Smooth muscle cell (in vitro differentiated cells): ENCODE data around the gene MAN1C1. TPM values are rescaled to one million over a fixed set of nuclear protein-coding genes. Genes with fewer than 3 reads are reported as not detected.

Experiments
- DNase-seq: peaks from one replicate; lab custom pipeline; 2025; ENCODE audit not compliant: unreplicated experiment; lab: John Stamatoyannopoulos, UW
- H2AFZ ChIP-seq: fragments of 200-600 bp; sonication (generic); 2 replicates; pipeline ENCODE4 v1.6.0; 2016; ENCODE audit warnings: antibody characterized with exemption, low read depth, mild to moderate bottlenecking
- H3F3A ChIP-seq: fragments of 200-600 bp; sonication (generic); 2 replicates; pipeline ENCODE4 v1.6.0; 2017; ENCODE audit warnings: antibody characterized with exemption, low read depth
- H3K27ac ChIP-seq: fragments of 200-600 bp; sonication (generic); 2 replicates; pipeline ENCODE4 v1.5.1; 2016; ENCODE audit warnings: low read depth, mild to moderate bottlenecking
- H3K27me3 ChIP-seq: fragments of 200-600 bp; sonication (generic); 2 replicates; pipeline ENCODE4 v1.6.1; 2016; ENCODE audit warnings: low read depth, mild to moderate bottlenecking
- H3K36me3 ChIP-seq: fragments of 200-600 bp; sonication (generic); 2 replicates; pipeline ENCODE4 v1.5.1; 2016; ENCODE audit warnings: low read depth
- H3K4me1 ChIP-seq: fragments of 200-600 bp; sonication (generic); 2 replicates; pipeline ENCODE4 v1.5.1; 2016; ENCODE audit warnings: low read depth
- H3K4me2 ChIP-seq: fragments of 200-600 bp; sonication (generic); 2 replicates; pipeline ENCODE4 v1.6.0; 2016; ENCODE audit warnings: mild to moderate bottlenecking
- H3K4me3 ChIP-seq: fragments of 200-600 bp; sonication (generic); 2 replicates; pipeline ENCODE4 v1.5.1; 2016; ENCODE audit warnings: mild to moderate bottlenecking
- H3K79me2 ChIP-seq: fragments of 200-600 bp; sonication (generic); 2 replicates; pipeline ENCODE4 v1.6.0; 2016; ENCODE audit warnings: low read depth, mild to moderate bottlenecking
- H3K9ac ChIP-seq: fragments of 200-600 bp; sonication (generic); 2 replicates; pipeline ENCODE4 v1.6.0; 2016; ENCODE audit warnings: low read depth
- H3K9me3 ChIP-seq: fragments of 200-600 bp; sonication (generic); replicated peaks from 2 replicates; pipeline ENCODE4 v1.5.1; 2016; ENCODE audit warnings: low read depth
- H4K20me1 ChIP-seq: fragments of 200-600 bp; sonication (generic); 2 replicates; pipeline ENCODE4 v1.6.0; 2016; ENCODE audit warnings: low read depth
- WGBS: methylation state at CpG from one replicate; pipeline ENCODE4 v1.1.7; 2016; ENCODE audit warnings: low lambda C conversion rate; 5-methylcytosine and 5-hydroxymethylcytosine counted together
- polyA plus RNA-seq: library from polyadenylated mRNA; unstranded; fragments of >200 nt; fragmentation: Nextera tagmentation; extraction: Ambion mirVana; gene quantifications from 2 replicates; pipeline ENCODE4 v1.2.1, GENCODE V29; 2016
- total RNA-seq: library from RNA; depleted of rRNA; stranded (reverse); fragments of >200 nt; gene quantifications from 2 replicates; pipeline ENCODE4 v1.2.3, GENCODE V29; 2014
- TF ChIP-seq, protein P1 (sequence below): fragments of 200-600 bp; sonication (generic); IDR thresholded peaks from 2 replicates; pipeline ENCODE4 v1.5.1; 2017; ENCODE audit warnings: borderline replicate concordance, mild to moderate bottlenecking, antibody characterized with exemption; ENCODE audit not compliant: insufficient read depth, poor library complexity, severe bottlenecking

MAN1C1 gene
- total and polyA plus RNA-seq, 2 experiments from 2014 or later: 4.4 to 10.5 TPM

DNA sequence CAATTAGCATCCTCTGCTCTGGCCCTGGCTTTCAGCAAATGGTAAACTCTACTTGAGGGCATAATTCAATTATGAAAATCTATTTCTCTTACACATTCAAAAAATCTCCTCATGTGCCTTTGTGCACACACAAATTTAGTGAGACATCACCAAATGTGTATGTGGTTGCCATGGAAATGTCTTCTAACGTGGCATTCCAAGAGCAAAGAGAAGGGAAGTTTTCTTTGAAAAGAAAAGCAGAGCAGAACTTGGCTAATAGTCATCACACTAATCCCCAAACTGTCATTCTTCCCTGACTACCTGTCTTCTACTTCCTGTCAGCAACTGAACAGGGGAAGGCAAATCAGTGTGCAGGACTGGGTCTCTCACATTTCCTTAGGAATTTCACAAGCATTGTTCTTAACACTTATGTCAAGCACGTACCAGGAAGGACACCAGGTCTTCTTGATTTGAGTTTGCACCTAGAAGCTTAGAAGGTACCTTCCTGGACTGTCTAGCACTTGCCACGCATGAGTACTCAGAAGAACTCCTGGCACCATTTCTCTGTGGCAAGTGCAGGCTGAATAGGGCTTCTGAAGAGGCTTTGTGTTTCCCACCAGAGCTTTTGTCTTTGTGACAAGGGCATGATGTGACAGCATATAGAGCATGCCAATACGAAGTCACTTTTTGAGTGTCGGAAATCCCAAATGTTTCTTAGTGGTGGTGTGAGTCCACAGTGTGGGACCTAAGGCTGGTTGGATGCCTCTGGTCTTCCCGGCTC lies 32.3 kb downstream of the MAN1C1 start:
- Histone ChIP-seq H3K79me2 (no peaks in the 10 kb centered on the region), H3K9me3 (no peaks in the 10 kb centered on the region), H2AFZ (no peak overlapping the region), H3K27me3 (no peaks in the 10 kb centered on the region), H3F3A (no peaks in the 10 kb centered on the region), H3K27ac (no peak overlapping the region), H3K9ac (no peak overlapping the region), H4K20me1 (no peaks in the 10 kb centered on the region), H3K4me1 (no peaks in the 10 kb centered on the region), H3K4me2 (no peak overlapping the region), H3K4me3 (no peak overlapping the region), H3K36me3 (no peaks in the 10 kb centered on the region)
- WGBS: 89% methylated on average over 6 of the region's 6 CpGs
- DNase-seq: no peak
- TF ChIP-seq, protein P1, sequence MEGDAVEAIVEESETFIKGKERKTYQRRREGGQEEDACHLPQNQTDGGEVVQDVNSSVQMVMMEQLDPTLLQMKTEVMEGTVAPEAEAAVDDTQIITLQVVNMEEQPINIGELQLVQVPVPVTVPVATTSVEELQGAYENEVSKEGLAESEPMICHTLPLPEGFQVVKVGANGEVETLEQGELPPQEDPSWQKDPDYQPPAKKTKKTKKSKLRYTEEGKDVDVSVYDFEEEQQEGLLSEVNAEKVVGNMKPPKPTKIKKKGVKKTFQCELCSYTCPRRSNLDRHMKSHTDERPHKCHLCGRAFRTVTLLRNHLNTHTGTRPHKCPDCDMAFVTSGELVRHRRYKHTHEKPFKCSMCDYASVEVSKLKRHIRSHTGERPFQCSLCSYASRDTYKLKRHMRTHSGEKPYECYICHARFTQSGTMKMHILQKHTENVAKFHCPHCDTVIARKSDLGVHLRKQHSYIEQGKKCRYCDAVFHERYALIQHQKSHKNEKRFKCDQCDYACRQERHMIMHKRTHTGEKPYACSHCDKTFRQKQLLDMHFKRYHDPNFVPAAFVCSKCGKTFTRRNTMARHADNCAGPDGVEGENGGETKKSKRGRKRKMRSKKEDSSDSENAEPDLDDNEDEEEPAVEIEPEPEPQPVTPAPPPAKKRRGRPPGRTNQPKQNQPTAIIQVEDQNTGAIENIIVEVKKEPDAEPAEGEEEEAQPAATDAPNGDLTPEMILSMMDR: no peak

DNA sequence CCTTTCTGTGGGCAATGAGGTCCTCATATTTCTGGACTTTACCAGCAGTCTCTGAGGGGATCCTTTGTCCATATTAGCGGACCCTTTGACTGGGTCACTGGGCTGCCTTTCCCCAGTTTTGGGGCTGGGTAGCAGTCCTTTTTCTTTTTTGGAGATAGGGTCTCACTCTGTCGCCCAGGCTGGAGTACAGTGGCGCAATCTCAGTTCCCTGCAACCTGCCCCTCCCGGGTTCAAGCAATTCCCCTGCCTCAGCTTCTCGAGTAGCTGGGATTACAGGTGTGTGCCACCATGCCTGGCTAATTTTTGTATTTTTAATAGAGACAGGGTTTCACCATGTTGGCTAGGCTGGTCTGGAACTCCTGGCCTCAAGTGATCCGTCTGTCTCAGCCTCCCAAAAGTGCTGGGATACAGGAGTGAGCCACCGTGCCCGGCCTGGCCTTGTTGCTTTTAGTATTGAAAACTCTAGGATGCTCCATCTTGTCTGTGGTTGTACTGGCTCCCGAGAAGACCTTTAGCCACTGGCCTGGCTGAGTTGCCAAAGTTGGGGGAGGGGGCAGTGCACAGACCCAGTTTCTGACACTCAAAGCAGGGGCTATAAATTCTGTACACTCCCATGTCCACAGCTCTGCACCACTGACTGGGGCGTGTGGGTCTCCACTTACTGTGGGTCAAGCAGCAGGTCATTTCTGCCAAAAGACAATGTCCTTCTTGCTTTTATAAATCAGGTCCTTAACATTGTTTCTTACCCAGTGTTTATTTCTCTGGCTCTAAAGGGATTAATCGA lies 33.1 kb downstream of the MAN1C1 start:
- H3K79me2 ChIP-seq: no peaks in the 10 kb centered on the region
- H3K4me2 ChIP-seq: no peak overlapping the region
- H3K27ac ChIP-seq: no peak overlapping the region
- H3K9me3 ChIP-seq: no peaks in the 10 kb centered on the region
- 92% methylated on average over 11 of the region's 11 CpGs for WGBS
- no peak overlapping the region for H3K4me3 ChIP-seq
- DNase-seq: no peak
- no peaks in the 10 kb centered on the region for H4K20me1 ChIP-seq
- H3K4me1 ChIP-seq: no peaks in the 10 kb centered on the region
- H3K9ac ChIP-seq: no peak overlapping the region
- TF ChIP-seq, protein P1: no peak
- no peaks in the 10 kb centered on the region for H3K27me3 ChIP-seq
- no peaks in the 10 kb centered on the region for H3F3A ChIP-seq
- H2AFZ ChIP-seq: no peak overlapping the region
- H3K36me3 ChIP-seq: no peaks in the 10 kb centered on the region

DNA sequence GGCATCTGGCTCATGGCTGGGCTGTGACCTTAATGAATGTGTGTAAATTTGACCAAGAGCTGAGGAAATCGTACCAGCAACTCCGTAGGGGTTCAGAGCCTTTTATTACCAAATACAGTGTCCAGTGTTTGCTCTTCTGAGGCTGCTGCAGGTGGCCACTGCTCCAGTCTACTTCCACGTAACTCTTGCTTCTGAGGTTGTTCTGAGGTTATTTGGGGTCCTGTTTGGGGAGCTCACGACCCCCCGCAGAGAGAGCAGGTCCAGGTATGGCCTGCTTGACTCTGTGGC lies 33.6 kb downstream of the MAN1C1 start:
- TF ChIP-seq, protein P1: no peak
- no peaks in the 10 kb centered on the region for H3K27me3 ChIP-seq
- H3K4me1 ChIP-seq: no peaks in the 10 kb centered on the region
- H3F3A ChIP-seq: no peaks in the 10 kb centered on the region
- H3K9me3 ChIP-seq: no peaks in the 10 kb centered on the region
- no peak overlapping the region for H3K4me2 ChIP-seq
- WGBS: 84% methylated on average over 5 of the region's 5 CpGs
- no peak overlapping the region for H3K9ac ChIP-seq
- no peaks in the 10 kb centered on the region for H3K79me2 ChIP-seq
- H3K4me3 ChIP-seq: no peak overlapping the region
- H4K20me1 ChIP-seq: no peaks in the 10 kb centered on the region
- H2AFZ ChIP-seq: no peak overlapping the region
- no peak for DNase-seq
- no peak overlapping the region for H3K27ac ChIP-seq
- H3K36me3 ChIP-seq: no peaks in the 10 kb centered on the region
